K562 (cell line): ENCODE data around the gene CHCHD6. TPM values are rescaled to one million over a fixed set of nuclear protein-coding genes. Genes with fewer than 3 reads are reported as not detected.

Source experiments
- ATAC-seq: fragments of 200-7000 bp; cut with Tn5 transposase; 3 replicates; pipeline ENCODE4 v1.9.1; 2020; ENCODE audit warnings: moderate library complexity
- BruUV-seq: library from RNA; stranded (reverse); fragments of 400-500 nt; replicated peaks from 2 replicates; lab custom pipeline; 2021; lab: Mats Ljungman, UMichigan
- CTCF ChIA-PET: fragments of 300-600 bp; formaldehyde crosslinking; extraction: SDS; loops from one replicate; lab custom pipeline; 2021; ENCODE audit warnings: low intra/inter-chr PET ratio; lab: Yijun Ruan, JAX
- POLR2A ChIA-PET: fragments of 300-600, 350-650 bp; sonication (Branson Sonifier 250); formaldehyde crosslinking; extraction: SDS; loops from one replicate; lab custom pipeline; 2021; ENCODE audit warnings: antibody characterized with exemption, inconsistent platforms; lab: Yijun Ruan, JAX
- DNase-seq, 4 experiments: peaks; one replicate each; pipeline versions ENCODE4 v3.0.0 to v3.0.0-alpha.2; 2011 to 2018; ENCODE audit warnings: low spot score in 3 of 4, mixed read lengths in 3 of 4; ENCODE audit errors: extremely low read depth in 1 of 4
- FAIRE-seq: peaks from 2 replicates; lab custom pipeline; 2011; peaks lifted over from hg19 to GRCh38; lab: Jason Lieb, UNC
- H2AFZ ChIP-seq: 2 replicates; pipeline ENCODE4 v1.6.0; 2011; ENCODE audit warnings: low read depth, low read length, control low read depth, inconsistent platforms
- H3K27ac ChIP-seq: fragments of 200-600 bp; 3 replicates; pipeline ENCODE4 v1.8.0; 2011; ENCODE audit warnings: low read depth, mild to moderate bottlenecking, control low read depth, inconsistent platforms, low read length, moderate library complexity, mixed read lengths; ENCODE audit errors: extremely low read depth
- H3K27me3 ChIP-seq, 2 experiments: fragments of 300-600 bp in 1 of 2; 2 replicates in 1 of 2; 3 replicates in 1 of 2; pipeline versions ENCODE4 v1.6.0 to v1.8.0; 2011; ENCODE audit warnings: inconsistent platforms in 2 of 2, low read length in 2 of 2, mild to moderate bottlenecking in 1 of 2, mixed read lengths in 1 of 2, moderate library complexity in 1 of 2; ENCODE audit not compliant: control insufficient read depth in 2 of 2, insufficient read depth in 2 of 2
- H3K36me3 ChIP-seq: fragments of 300-600 bp; 3 replicates; pipeline ENCODE4 v1.8.0; 2011; ENCODE audit warnings: mild to moderate bottlenecking, low read length, inconsistent platforms; ENCODE audit not compliant: control insufficient read depth, insufficient read depth
- H3K4me1 ChIP-seq, 2 experiments: fragments of 200-600 bp in 1 of 2; replicated peaks in 1 of 2; 2 replicates in 1 of 2; 3 replicates in 1 of 2; pipeline versions ENCODE4 v1.5.1 to v1.8.0; 2011; ENCODE audit warnings: inconsistent platforms in 2 of 2, low read length in 2 of 2, mild to moderate bottlenecking in 1 of 2, mixed read lengths in 1 of 2, moderate library complexity in 1 of 2; ENCODE audit not compliant: control insufficient read depth in 2 of 2, insufficient read depth in 2 of 2
- H3K4me2 ChIP-seq: 2 replicates; pipeline ENCODE4 v1.6.1; 2011; ENCODE audit warnings: low read length, control low read depth, inconsistent platforms, mixed read lengths; ENCODE audit not compliant: insufficient read depth
- H3K4me3 ChIP-seq: fragments of 200-600 bp; sonication (generic), shearing (Covaris generic); 2 replicates; pipeline ENCODE4 v1.5.1; 2016; ENCODE audit warnings: control low read depth, inconsistent platforms
- H3K79me2 ChIP-seq: fragments of 200-600 bp; 3 replicates; pipeline ENCODE4 v1.8.0; 2011; ENCODE audit warnings: low read length, inconsistent platforms; ENCODE audit not compliant: control insufficient read depth, insufficient read depth
- H3K9ac ChIP-seq, 2 experiments: 2 replicates each; pipeline versions ENCODE4 v1.6.0 to v1.6.1; 2011; ENCODE audit warnings: low read depth in 2 of 2, low read length in 2 of 2, control low read depth in 1 of 2, inconsistent platforms in 1 of 2, mild to moderate bottlenecking in 1 of 2, mixed read lengths in 1 of 2; ENCODE audit not compliant: insufficient read depth in 1 of 2
- H3K9me1 ChIP-seq: one replicate; pipeline ENCODE4 v1.6.0; 2011; ENCODE audit warnings: inconsistent platforms, mild to moderate bottlenecking, low read length, moderate library complexity; ENCODE audit not compliant: control insufficient read depth, insufficient read depth
- H3K9me3 ChIP-seq: replicated peaks from 2 replicates; pipeline ENCODE4 v1.5.1; 2011; ENCODE audit warnings: low read depth, low read length, inconsistent platforms; ENCODE audit not compliant: control insufficient read depth, insufficient read depth
- H4K20me1 ChIP-seq: replicated peaks from 2 replicates; pipeline ENCODE4 v1.6.1; 2011; ENCODE audit warnings: low read length, inconsistent platforms, mixed read lengths; ENCODE audit not compliant: control insufficient read depth, insufficient read depth
- BHLHE40 ChIP-seq: IDR thresholded peaks from 2 replicates; pipeline ENCODE4 v1.6.1; 2011; ENCODE audit warnings: low read length, improper control_type of control experiment
- FOSL1 ChIP-seq: fragments of 200-800 bp; sonication (Bioruptor generic); conservative IDR thresholded peaks from 2 replicates; pipeline ENCODE4 v1.6.1; 2016; ENCODE audit warnings: missing genetic modification characterization, missing compliant biosample characterization
- FOXA3 ChIP-seq, 2 experiments: fragments of 450-650 bp in 1 of 2; sonication (generic) in 1 of 2; formaldehyde crosslinking; IDR thresholded peaks in 1 of 2; conservative IDR thresholded peaks in 1 of 2; 2 replicates each; pipeline versions ENCODE4 v1.4.0 to v1.8.0; 2020 to 2022; ENCODE audit warnings: mild to moderate bottlenecking in 2 of 2, missing genetic modification reagents in 1 of 2
- IRF2 ChIP-seq: sonication (generic); formaldehyde crosslinking; IDR thresholded peaks from 2 replicates; pipeline ENCODE4 v1.8.1; 2022; ENCODE audit warnings: mild to moderate bottlenecking, missing genetic modification reagents
- PTTG1 ChIP-seq: fragments of 450-650 bp; IDR thresholded peaks from 2 replicates; pipeline ENCODE4 v1.6.1; 2016; ENCODE audit warnings: low read depth, mild to moderate bottlenecking, missing genetic modification characterization, missing compliant biosample characterization
- RBM25 ChIP-seq: fragments of 200-400 bp; formaldehyde crosslinking; IDR thresholded peaks from 2 replicates; pipeline ENCODE4 v1.6.1; 2018; ENCODE audit warnings: low read length, low read depth, moderate library complexity; ENCODE audit not compliant: severe bottlenecking
- SRF ChIP-seq, 2 experiments: fragments of 250-450, 450-650 bp in 1 of 2; sonication (Bioruptor Pico) in 1 of 2; sonication (generic) in 1 of 2; formaldehyde crosslinking; IDR thresholded peaks; 2 replicates each; pipeline versions ENCODE4 v1.5.0 to v1.5.1; 2020 to 2022; ENCODE audit warnings: mild to moderate bottlenecking in 1 of 2, missing genetic modification reagents in 1 of 2
- TBL1XR1 ChIP-seq, 2 experiments: IDR thresholded peaks; 2 replicates each; pipeline ENCODE4 v1.6.1; 2012; ENCODE audit warnings: improper control_type of control experiment in 2 of 2, low read length in 2 of 2, mild to moderate bottlenecking in 1 of 2
- THRAP3 ChIP-seq: fragments of 450-650 bp; IDR thresholded peaks from 2 replicates; pipeline ENCODE4 v1.6.1; 2016; ENCODE audit warnings: mild to moderate bottlenecking, inconsistent platforms, borderline replicate concordance
- U2AF1 ChIP-seq: fragments of 200-400 bp; formaldehyde crosslinking; optimal IDR thresholded peaks from 2 replicates; pipeline ENCODE3; 2017; ENCODE audit warnings: mild to moderate bottlenecking, low read depth, low read length, moderate library complexity
- ZNF408 ChIP-seq: fragments of 250-450 bp; sonication (Bioruptor Pico); IDR thresholded peaks from 2 replicates; pipeline ENCODE4 v1.4.0; 2020; ENCODE audit warnings: low read depth, mild to moderate bottlenecking, moderate library complexity
- WGBS: fragments of 100-300 bp; shearing (Covaris generic); methylation state at CpG from one replicate; pipeline ENCODE4 v1.1.6; 2016; ENCODE audit warnings: low coverage, mixed read lengths; ENCODE audit not compliant: insufficient coverage; ENCODE audit errors: missing lambda C conversion rate; 5-methylcytosine and 5-hydroxymethylcytosine counted together
- in situ Hi-C: fragments of 300-500 bp; cut with MboI; formaldehyde crosslinking; loops from 4 replicates; pipeline ENCODE4 v1.15.0; 2018; ENCODE audit warnings: inconsistent platforms, mixed read lengths
- intact Hi-C: fragments of 100-400 bp; cut with micrococcal nuclease; formaldehyde crosslinking; loops from 2 replicates; pipeline ENCODE4 v1.14.2; 2022
- polyA plus RNA-seq, 8 experiments: library from polyadenylated mRNA; depleted of rRNA in 4 of 8; stranded (reverse) in 5 of 8; unstranded in 3 of 8; fragments of >200 nt; fragmentation: Nextera tagmentation in 2 of 8; fragmentation: Illumina TruSeq in 1 of 8; extraction: Ambion mirVana in 2 of 8; extraction: Trizol in 1 of 8; gene quantifications; 2 replicates each; pipeline versions ENCODE4 v1.2.1 to v1.2.3, GENCODE V29; 2011 to 2014; ENCODE audit warnings: inconsistent platforms in 1 of 8, missing spikeins in 1 of 8
- total RNA-seq, 7 experiments: library from RNA; depleted of rRNA in 6 of 7; stranded (reverse); fragments of >200 nt in 6 of 7; fragmentation: Illumina TruSeq in 2 of 7; extraction: Trizol in 2 of 7; gene quantifications; 2 replicates each; pipeline versions ENCODE4 v1.2.1 to v1.2.3, GENCODE V29; 2011 to 2021; ENCODE audit warnings: low replicate concordance in 1 of 7
- TF ChIP-seq, protein P1 (sequence below): sonication (generic); formaldehyde crosslinking; IDR thresholded peaks from 2 replicates; pipeline ENCODE4 v1.9.0; 2022; ENCODE audit warnings: mild to moderate bottlenecking, missing genetic modification reagents
- TF ChIP-seq, protein P2 (sequence below): conservative IDR thresholded peaks from 2 replicates; pipeline ENCODE4 v1.6.1; 2011; ENCODE audit warnings: low read depth, mild to moderate bottlenecking, low read length; ENCODE audit not compliant: control insufficient read depth

The CHCHD6 gene
- total and polyA plus RNA-seq, 9 of the 15 experiments (the other 6 are each of a cell fraction or from before 2014, with no cell fraction given) = 4.6 to 18.6 (median 10.9) TPM

DNA sequence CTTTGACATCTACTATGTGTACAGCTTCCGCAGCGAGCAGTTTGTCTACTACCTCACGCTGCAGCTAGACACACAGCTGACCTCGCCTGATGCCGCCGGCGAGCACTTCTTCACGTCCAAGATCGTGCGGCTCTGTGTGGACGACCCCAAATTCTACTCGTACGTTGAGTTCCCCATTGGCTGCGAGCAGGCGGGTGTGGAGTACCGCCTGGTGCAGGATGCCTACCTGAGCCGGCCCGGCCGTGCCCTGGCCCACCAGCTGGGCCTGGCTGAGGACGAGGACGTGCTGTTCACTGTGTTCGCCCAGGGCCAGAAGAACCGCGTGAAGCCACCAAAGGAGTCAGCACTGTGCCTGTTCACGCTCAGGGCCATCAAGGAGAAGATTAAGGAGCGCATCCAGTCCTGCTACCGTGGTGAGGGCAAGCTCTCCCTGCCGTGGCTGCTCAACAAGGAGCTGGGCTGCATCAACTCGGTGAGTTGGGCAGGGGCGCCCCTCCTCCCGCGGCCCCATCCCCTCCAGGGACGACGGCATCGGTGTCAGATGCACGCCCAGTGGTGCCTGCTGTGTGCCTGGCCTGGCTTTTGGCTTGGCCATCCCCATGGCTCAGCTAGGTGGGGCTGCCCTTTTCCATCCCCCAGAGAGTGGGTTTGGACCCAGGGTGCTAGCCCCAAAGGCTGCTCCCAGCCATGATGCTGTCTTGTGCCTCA lies 285.4 kb downstream of the CHCHD6 start:
- no TSS peak for BruUV-seq
- Histone ChIP-seq H3K27me3 (no peaks in the 10 kb centered on the region), H3K27ac (no peak overlapping the region), H3K9me3 (no peaks in the 10 kb centered on the region), H3K9me1 (peaks cover 20% of the 10 kb centered on the region), H3K9ac (no peak overlapping the region), H3K36me3 (peaks cover 64% of the 10 kb centered on the region; the same call in 2 of the 3 replicates), H2AFZ (no peak overlapping the region), H3K4me3 (no peak overlapping the region), H4K20me1 (peaks cover 53% of the 10 kb centered on the region), H3K79me2 (peaks cover 84% of the 10 kb centered on the region), H3K4me1 (peaks cover 15 to 58% of the 10 kb centered on the region in 2 experiments), H3K4me2 (no peak overlapping the region)
- no peak for ATAC-seq
- WGBS = 94% methylated on average over 9 of the region's 36 CpGs
- POLR2A ChIA-PET = interaction anchor here (0.6 kb wide), 1 partner anchor 8 kb away, joined by 3 read pairs; no protein-coding TSS in a partner anchor
- in situ Hi-C loops (no loop called here), intact Hi-C loops (loop anchor here (10.0 kb wide), 1 partner anchor 305 kb away; no protein-coding TSS in a partner anchor)
- TF ChIP-seq THRAP3 (no peak), U2AF1 (no peak), FOXA3 (CRISPR knock-in tag; conservative IDR thresholded peaks at IDR 0.05 in 1 of 2, IDR thresholded peaks at IDR 0.05 in 1 of 2) (no peak), ZNF408 (CRISPR knock-in tag) (no peak), TBL1XR1 (IDR thresholded peaks at IDR 0.05; ENCODE audit: low read length in 2 of 2) (no peak), RBM25 (no peak), FOSL1 (tag) (no peak), BHLHE40 (no peak), SRF (CRISPR knock-in tag; IDR thresholded peaks at IDR 0.05) (no peak), IRF2 (CRISPR knock-in tag) (no peak), PTTG1 (tag) (no peak)
- TF ChIP-seq, protein P1, sequence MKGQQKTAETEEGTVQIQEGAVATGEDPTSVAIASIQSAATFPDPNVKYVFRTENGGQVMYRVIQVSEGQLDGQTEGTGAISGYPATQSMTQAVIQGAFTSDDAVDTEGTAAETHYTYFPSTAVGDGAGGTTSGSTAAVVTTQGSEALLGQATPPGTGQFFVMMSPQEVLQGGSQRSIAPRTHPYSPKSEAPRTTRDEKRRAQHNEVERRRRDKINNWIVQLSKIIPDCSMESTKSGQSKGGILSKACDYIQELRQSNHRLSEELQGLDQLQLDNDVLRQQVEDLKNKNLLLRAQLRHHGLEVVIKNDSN (CRISPR knock-in tag) = no peak
- TF ChIP-seq, protein P2, sequence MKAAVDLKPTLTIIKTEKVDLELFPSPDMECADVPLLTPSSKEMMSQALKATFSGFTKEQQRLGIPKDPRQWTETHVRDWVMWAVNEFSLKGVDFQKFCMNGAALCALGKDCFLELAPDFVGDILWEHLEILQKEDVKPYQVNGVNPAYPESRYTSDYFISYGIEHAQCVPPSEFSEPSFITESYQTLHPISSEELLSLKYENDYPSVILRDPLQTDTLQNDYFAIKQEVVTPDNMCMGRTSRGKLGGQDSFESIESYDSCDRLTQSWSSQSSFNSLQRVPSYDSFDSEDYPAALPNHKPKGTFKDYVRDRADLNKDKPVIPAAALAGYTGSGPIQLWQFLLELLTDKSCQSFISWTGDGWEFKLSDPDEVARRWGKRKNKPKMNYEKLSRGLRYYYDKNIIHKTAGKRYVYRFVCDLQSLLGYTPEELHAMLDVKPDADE = no peak
- no peak for DNase-seq
- no peak for FAIRE-seq
- CTCF ChIA-PET = no interaction called here
